ENCODE measurements around the gene SOX30.

The SOX30 gene

GRCh38 chr5:157582731-157583620 lies 69.3 kb downstream of the SOX30 start:
- no peak for TF ChIP-seq CTCF (IDR thresholded peaks at IDR 0.05; ENCODE audit: low read depth, low read length)

GRCh38 chr5:157581901-157582300 lies 70.3 kb downstream of the SOX30 start:
- TF ChIP-seq CTCF (IDR thresholded peaks at IDR 0.05; ENCODE audit: low read depth, low read length): no peak
- H3K4me3 ChIP-seq (ENCODE audit: low read depth, low read length): no peak overlapping the region

More at GRCh38 chr5:157582731-157583620, 69.3 kb downstream of the SOX30 start:
- H3K4me3 ChIP-seq (ENCODE audit: low read depth, low read length): no peak overlapping the region

- no peak for TF ChIP-seq CTCF (IDR thresholded peaks at IDR 0.05; ENCODE audit: low read depth, low read length)
- no peak overlapping the region for H3K4me3 ChIP-seq (ENCODE audit: low read depth, low read length)
These were observed 74.0 kb downstream of the SOX30 start for GRCh38 chr5:157578079-157578780.

GRCh38 chr5:157576678-157577077 lies 75.6 kb downstream of the SOX30 start:
- H3K4me3 ChIP-seq (ENCODE audit: low read depth, low read length): no peak overlapping the region
- no peak for TF ChIP-seq CTCF (IDR thresholded peaks at IDR 0.05; ENCODE audit: low read depth, low read length)
